Activated B cell treated with CpG ODN at 0.5 μM for 24 hours (primary cell): ENCODE results near the gene PP2D1. TPM values are rescaled to one million over a fixed set of nuclear protein-coding genes. Genes with fewer than 3 reads are reported as not detected.

ENCODE experiments used
- ATAC-seq: fragments of 200-7000 bp; cut with Tn5 transposase; one replicate; pipeline ENCODE4 v1.10.0; 2021; ENCODE audit warnings: low read depth, mild to moderate bottlenecking, moderate library complexity
- CTCF ChIA-PET: fragments of 350-600 bp; sonication (Branson Sonifier 250); formaldehyde crosslinking; loops from one replicate; lab custom pipeline; 2021; ENCODE audit warnings: antibody characterized with exemption; lab: Charles Lee
- POLR2A ChIA-PET: fragments of 350-600 bp; sonication (Branson Sonifier 250); formaldehyde crosslinking; loops from one replicate; lab custom pipeline; 2021; ENCODE audit warnings: antibody characterized with exemption; lab: Charles Lee
- DNase-seq: peaks from one replicate; pipeline ENCODE4 v3.0.0; 2022
- H3K27ac Mint-ChIP-seq: one replicate; pipeline ENCODE4 v1.8.0; 2020; ENCODE audit warnings: mixed read lengths
- H3K27me3 Mint-ChIP-seq: one replicate; pipeline ENCODE4 v1.8.0; 2021; ENCODE audit warnings: mixed read lengths
- H3K36me3 Mint-ChIP-seq: one replicate; pipeline ENCODE4 v1.8.0; 2021; ENCODE audit warnings: low read depth, mixed read lengths
- H3K4me1 Mint-ChIP-seq: one replicate; pipeline ENCODE4 v1.8.0; 2021; ENCODE audit warnings: mixed read lengths
- H3K4me3 Mint-ChIP-seq: one replicate; pipeline ENCODE4 v1.8.0; 2020; ENCODE audit warnings: mild to moderate bottlenecking, mixed read lengths
- H3K9me3 Mint-ChIP-seq: one replicate; pipeline ENCODE4 v1.8.0; 2020; ENCODE audit warnings: mixed read lengths
- CTCF ChIP-seq: fragments of 200-600 bp; IDR thresholded peaks from one replicate; pipeline ENCODE4 v1.8.0; 2022; ENCODE audit warnings: antibody characterized with exemption, mild to moderate bottlenecking
- intact Hi-C: fragments of 100-400 bp; cut with micrococcal nuclease; formaldehyde crosslinking; loops from one replicate; pipeline ENCODE4 v1.15.1; 2024
- total RNA-seq: library from RNA; stranded (reverse); gene quantifications from 2 replicates; pipeline ENCODE4 v1.2.3, GENCODE V29; 2022

Gene PP2D1
- total RNA-seq, 1 donor from 2014 or later = not detected

- intact Hi-C loops = loop anchor here (10.0 kb wide), 1 partner anchor 1516 kb away; the partner anchor contains the start of gene SATB1
- Mint-ChIP-seq H3K4me3 (no peak overlapping the region), H3K36me3 (no peaks in the 10 kb centered on the region), H3K27ac (no peak overlapping the region), H3K4me1 (peaks cover 2% of the 10 kb centered on the region), H3K9me3 (no peaks in the 10 kb centered on the region), H3K27me3 (no peaks in the 10 kb centered on the region)
- TF ChIP-seq CTCF = no peak
- DNase-seq = no peak
- POLR2A ChIA-PET = no interaction called here
- CTCF ChIA-PET = no interaction called here
- ATAC-seq = no peak
Observed at GRCh38 chr3:19940643-19941042, 71.4 kb downstream of the PP2D1 start.

GRCh38 chr3:19938295-19938627, 73.8 kb downstream of the PP2D1 start:
- Mint-ChIP-seq H3K27me3 (peaks cover 5% of the 10 kb centered on the region), H3K9me3 (no peaks in the 10 kb centered on the region), H3K4me1 (no peaks in the 10 kb centered on the region), H3K4me3 (no peak overlapping the region), H3K36me3 (no peaks in the 10 kb centered on the region), H3K27ac (no peak overlapping the region)
- intact Hi-C loops = no loop called here
- ATAC-seq = no peak
- no peak for DNase-seq
- CTCF ChIA-PET = no interaction called here
- TF ChIP-seq CTCF = no peak
- POLR2A ChIA-PET = no interaction called here

- Mint-ChIP-seq H3K9me3 (no peaks in the 10 kb centered on the region), H3K27me3 (peaks cover 5% of the 10 kb centered on the region), H3K4me3 (no peak overlapping the region), H3K36me3 (no peaks in the 10 kb centered on the region), H3K4me1 (no peaks in the 10 kb centered on the region), H3K27ac (no peak overlapping the region)
- intact Hi-C loops = no loop called here
- DNase-seq (no peak), ATAC-seq (no peak)
- no peak for TF ChIP-seq CTCF
- POLR2A ChIA-PET = no interaction called here
- CTCF ChIA-PET = no interaction called here
Observed at GRCh38 chr3:19937459-19938294, 74.4 kb downstream of the PP2D1 start.

Other genes starting within 250 kb of the PP2D1 start
- 0.84 TPM in 1 of 2 replicates, not detected in the other for gene EFHB, start 78.0 kb downstream of the PP2D1 start, total RNA-seq
- 43.2 and 45.2 TPM in 2 replicates for gene RAB5A, start 65.2 kb downstream of the PP2D1 start, total RNA-seq
- 35.9 and 36.8 TPM in 2 replicates for gene KAT2B, start 28.2 kb upstream of the PP2D1 start, total RNA-seq
- gene SGO1, start 173.9 kb upstream of the PP2D1 start, total RNA-seq = 5.9 and 7.2 TPM in 2 replicates